H9 (cell line): Measurements from ENCODE around the gene SLC27A1. TPM values are rescaled to one million over a fixed set of nuclear protein-coding genes. Genes with fewer than 3 reads are reported as not detected.
"Not testable (repeated sequence)": the region's sequence is repeated elsewhere in the genome, so short reads cannot be mapped to it uniquely, and the experiment has no call there.

Source experiments
- DNase-seq: peaks from one replicate; pipeline ENCODE4 v3.0.0-alpha.2; 2017
- H2AFZ ChIP-seq: one replicate; pipeline ENCODE4 v1.6.1; 2013; ENCODE audit warnings: mild to moderate bottlenecking, low read length, control low read depth, moderate library complexity
- H2AK5ac ChIP-seq: 2 replicates; pipeline ENCODE4 v1.6.1; 2013; ENCODE audit warnings: low read length, control low read depth, mixed read lengths; ENCODE audit not compliant: insufficient read length
- H2BK120ac ChIP-seq: one replicate; pipeline ENCODE4 v1.6.1; 2013; ENCODE audit warnings: low read depth, mild to moderate bottlenecking, low read length, control low read depth, inconsistent platforms; ENCODE audit not compliant: poor library complexity, severe bottlenecking
- H2BK12ac ChIP-seq: 2 replicates; pipeline ENCODE4 v1.6.1; 2013; ENCODE audit warnings: low read length, control low read depth, mixed read lengths, low read depth; ENCODE audit not compliant: insufficient read length
- H2BK15ac ChIP-seq: 2 replicates; pipeline ENCODE4 v1.6.1; 2013; ENCODE audit warnings: low read depth, low read length, control low read depth
- H2BK20ac ChIP-seq: one replicate; pipeline ENCODE4 v1.6.1; 2013; ENCODE audit warnings: low read depth, mild to moderate bottlenecking, low read length, control low read depth, inconsistent platforms; ENCODE audit not compliant: poor library complexity, severe bottlenecking
- H2BK5ac ChIP-seq: 2 replicates; pipeline ENCODE4 v1.6.1; 2013; ENCODE audit warnings: low read length, control low read depth, mixed read lengths; ENCODE audit not compliant: insufficient read length
- H3K14ac ChIP-seq: 2 replicates; pipeline ENCODE4 v1.6.1; 2013; ENCODE audit warnings: low read length, control low read depth; ENCODE audit not compliant: insufficient read depth
- H3K18ac ChIP-seq: 2 replicates; pipeline ENCODE4 v1.6.1; 2013; ENCODE audit warnings: low read depth, mild to moderate bottlenecking, mixed read lengths, low read length, control low read depth; ENCODE audit not compliant: insufficient read length
- H3K23ac ChIP-seq: 2 replicates; pipeline ENCODE4 v1.6.1; 2013; ENCODE audit warnings: low read length, control low read depth, mixed read lengths, low read depth; ENCODE audit not compliant: insufficient read length
- H3K23me2 ChIP-seq: 2 replicates; pipeline ENCODE4 v1.6.1; 2013; ENCODE audit warnings: low read depth, mild to moderate bottlenecking, mixed read lengths, low read length, control low read depth; ENCODE audit not compliant: insufficient read length, poor library complexity, severe bottlenecking
- H3K27ac ChIP-seq: 2 replicates; pipeline ENCODE4 v1.5.1; 2013; ENCODE audit warnings: low read length, control low read depth, mixed read lengths, low read depth; ENCODE audit not compliant: insufficient read length
- H3K27me3 ChIP-seq: 2 replicates; pipeline ENCODE4 v1.6.1; 2013; ENCODE audit warnings: low read length, control low read depth, inconsistent platforms; ENCODE audit not compliant: insufficient read depth
- H3K4ac ChIP-seq: 2 replicates; pipeline ENCODE4 v1.6.1; 2013; ENCODE audit warnings: low read depth, mild to moderate bottlenecking, control low read depth, inconsistent platforms, low read length, moderate library complexity
- H3K4me1 ChIP-seq: 2 replicates; pipeline ENCODE4 v1.6.1; 2013; ENCODE audit warnings: low read length, control low read depth, inconsistent platforms; ENCODE audit not compliant: insufficient read depth
- H3K4me2 ChIP-seq: 2 replicates; pipeline ENCODE4 v1.6.1; 2013; ENCODE audit warnings: low read length, control low read depth, mixed read lengths; ENCODE audit not compliant: insufficient read length, insufficient read depth
- H3K56ac ChIP-seq: 2 replicates; pipeline ENCODE4 v1.6.1; 2013; ENCODE audit warnings: low read depth, mild to moderate bottlenecking, mixed read lengths, low read length, control low read depth; ENCODE audit not compliant: insufficient read length
- H3K79me1 ChIP-seq: 2 replicates; pipeline ENCODE4 v1.6.1; 2013; ENCODE audit warnings: low read depth, mild to moderate bottlenecking, moderate library complexity, low read length, control low read depth, inconsistent platforms; ENCODE audit not compliant: insufficient read depth, poor library complexity, severe bottlenecking
- H3K79me2 ChIP-seq: 2 replicates; pipeline ENCODE4 v1.6.1; 2013; ENCODE audit warnings: low read length, control low read depth, inconsistent platforms; ENCODE audit not compliant: insufficient read depth
- H3K9ac ChIP-seq: 2 replicates; pipeline ENCODE4 v1.6.1; 2013; ENCODE audit warnings: low read length, control low read depth, mixed read lengths; ENCODE audit not compliant: insufficient read length; ENCODE audit errors: extremely low read depth
- H3K9me3 ChIP-seq: one replicate; pipeline ENCODE4 v1.6.1; 2013; ENCODE audit warnings: low read depth, low read length, inconsistent platforms; ENCODE audit not compliant: control insufficient read depth
- H3T11ph ChIP-seq: one replicate; pipeline ENCODE4 v1.6.1; 2013; ENCODE audit warnings: mild to moderate bottlenecking, low read length, control low read depth, inconsistent platforms
- H4K20me1 ChIP-seq: one replicate; pipeline ENCODE4 v1.6.1; 2013; ENCODE audit not compliant: control insufficient read depth, insufficient read length, insufficient read depth
- H4K5ac ChIP-seq: 2 replicates; pipeline ENCODE4 v1.6.1; 2013; ENCODE audit warnings: low read depth, mild to moderate bottlenecking, mixed read lengths, low read length, control low read depth; ENCODE audit not compliant: insufficient read length
- H4K8ac ChIP-seq: replicated peaks from 2 replicates; pipeline ENCODE4 v1.6.1; 2013; ENCODE audit warnings: low read length, control low read depth, mixed read lengths, low read depth; ENCODE audit not compliant: insufficient read length
- H4K91ac ChIP-seq: 2 replicates; pipeline ENCODE4 v1.6.1; 2013; ENCODE audit warnings: low read depth, mild to moderate bottlenecking, moderate library complexity, mixed read lengths, low read length, control low read depth; ENCODE audit not compliant: insufficient read length
- H3K27ac Mint-ChIP-seq, 3 experiments: 2 replicates in 2 of 3; 3 replicates in 1 of 3; pipeline ENCODE4 v1.8.0; 2020 to 2021; ENCODE audit warnings: mixed read lengths in 3 of 3, mild to moderate bottlenecking in 1 of 3, moderate library complexity in 1 of 3
- H3K27me3 Mint-ChIP-seq: 2 replicates; pipeline ENCODE4 v1.8.0; 2021; ENCODE audit warnings: low read depth, mild to moderate bottlenecking, moderate library complexity, mixed read lengths
- H3K36me3 Mint-ChIP-seq, 3 experiments: 2 replicates in 2 of 3; 3 replicates in 1 of 3; pipeline ENCODE4 v1.8.0; 2020 to 2021; ENCODE audit warnings: low read depth in 3 of 3, mixed read lengths in 3 of 3; ENCODE audit not compliant: insufficient read depth in 1 of 3
- H3K4me1 Mint-ChIP-seq, 2 experiments: 2 replicates each; pipeline ENCODE4 v1.8.0; 2020; ENCODE audit warnings: mixed read lengths in 2 of 2
- H3K4me3 Mint-ChIP-seq, 2 experiments: 2 replicates in 1 of 2; 3 replicates in 1 of 2; pipeline ENCODE4 v1.8.0; 2020 to 2021; ENCODE audit warnings: mild to moderate bottlenecking in 2 of 2, mixed read lengths in 2 of 2, moderate library complexity in 1 of 2
- H3K9me3 Mint-ChIP-seq, 2 experiments: 2 replicates in 1 of 2; 3 replicates in 1 of 2; pipeline ENCODE4 v1.8.0; 2020; ENCODE audit warnings: mild to moderate bottlenecking in 2 of 2, mixed read lengths in 2 of 2, moderate library complexity in 1 of 2
- WGBS: extraction: QIAGEN DNeasy Blood & Tissue Kit; methylation state at CpG from one replicate; pipeline ENCODE4 v1.1.7; 2013; ENCODE audit warnings: missing lambda C conversion rate, low lambda C conversion rate, mixed read lengths; ENCODE audit not compliant: insufficient read length; ENCODE audit errors: extremely low coverage; 5-methylcytosine and 5-hydroxymethylcytosine counted together
- total RNA-seq: library from RNA; stranded (reverse); gene quantifications from 2 replicates; pipeline ENCODE4 v1.2.1, GENCODE V29; 2021
- TF ChIP-seq, protein P1 (sequence below): fragments of 200-600 bp; sonication (generic); conservative IDR thresholded peaks from 3 replicates; pipeline ENCODE4 v1.8.0; 2021; ENCODE audit warnings: antibody characterized with exemption, mild to moderate bottlenecking

SLC27A1 gene
- total RNA-seq, 1 experiment from 2014 or later, result 6.4 TPM

- Histone ChIP-seq H4K20me1 (peaks cover 2% of the 10 kb centered on the region), H3K23ac (no peak overlapping the region), H3K56ac (no peak overlapping the region), H3K14ac (no peak overlapping the region), H3K23me2 (no peaks in the 10 kb centered on the region), H3K4me2 (no peak overlapping the region), H3K27me3 (no peaks in the 10 kb centered on the region), H2BK12ac (no peak overlapping the region), H3K9me3 (no peaks in the 10 kb centered on the region), H3K9ac (no peak overlapping the region), H2BK5ac (no peak overlapping the region), H3K79me2 (no peaks in the 10 kb centered on the region), H3K27ac (no peak overlapping the region), H2AFZ (no peak overlapping the region), H4K91ac (no peak overlapping the region), H3K4me1 (no peaks in the 10 kb centered on the region; the same call in 1 of the 2 replicates), H3K18ac (no peak overlapping the region), H2BK20ac (no peak overlapping the region), H2BK120ac (no peak overlapping the region), H4K8ac (no peak overlapping the region), H2BK15ac (no peak overlapping the region), H4K5ac (no peak overlapping the region), H2AK5ac (no peak overlapping the region), H3T11ph (no peak overlapping the region), H3K79me1 (no peaks in the 10 kb centered on the region), H3K4ac (no peak overlapping the region)
- Mint-ChIP-seq H3K9me3 (peaks cover 3% of the 10 kb centered on the region in 2 experiments; a peak in 3 of 5 replicates), H3K4me1 (peaks cover 12 to 15% of the 10 kb centered on the region in 2 experiments), H3K27ac (no peak overlapping the region), H3K4me3 (no peak overlapping the region), H3K27me3 (peaks cover 9% of the 10 kb centered on the region), H3K36me3 (no peaks in the 10 kb centered on the region)
- WGBS, result no CpG with 5 or more reads among the region's 4 CpGs
- no peak for DNase-seq
- TF ChIP-seq, protein P1, sequence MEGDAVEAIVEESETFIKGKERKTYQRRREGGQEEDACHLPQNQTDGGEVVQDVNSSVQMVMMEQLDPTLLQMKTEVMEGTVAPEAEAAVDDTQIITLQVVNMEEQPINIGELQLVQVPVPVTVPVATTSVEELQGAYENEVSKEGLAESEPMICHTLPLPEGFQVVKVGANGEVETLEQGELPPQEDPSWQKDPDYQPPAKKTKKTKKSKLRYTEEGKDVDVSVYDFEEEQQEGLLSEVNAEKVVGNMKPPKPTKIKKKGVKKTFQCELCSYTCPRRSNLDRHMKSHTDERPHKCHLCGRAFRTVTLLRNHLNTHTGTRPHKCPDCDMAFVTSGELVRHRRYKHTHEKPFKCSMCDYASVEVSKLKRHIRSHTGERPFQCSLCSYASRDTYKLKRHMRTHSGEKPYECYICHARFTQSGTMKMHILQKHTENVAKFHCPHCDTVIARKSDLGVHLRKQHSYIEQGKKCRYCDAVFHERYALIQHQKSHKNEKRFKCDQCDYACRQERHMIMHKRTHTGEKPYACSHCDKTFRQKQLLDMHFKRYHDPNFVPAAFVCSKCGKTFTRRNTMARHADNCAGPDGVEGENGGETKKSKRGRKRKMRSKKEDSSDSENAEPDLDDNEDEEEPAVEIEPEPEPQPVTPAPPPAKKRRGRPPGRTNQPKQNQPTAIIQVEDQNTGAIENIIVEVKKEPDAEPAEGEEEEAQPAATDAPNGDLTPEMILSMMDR, result no peak
These were observed 79.8 kb downstream of the SLC27A1 start for GRCh38 chr19:17550076-17550667.

GRCh38 chr19:17552735-17553134 is 82.4 kb downstream of the SLC27A1 start:
- not testable (repeated sequence) for H3K56ac ChIP-seq, H3K9me3 ChIP-seq, H3T11ph ChIP-seq, H3K23ac ChIP-seq, H4K8ac ChIP-seq, H2BK15ac ChIP-seq, H2BK120ac ChIP-seq, H4K5ac ChIP-seq, H3K36me3 Mint-ChIP-seq, H3K27ac ChIP-seq, H2BK5ac ChIP-seq, H3K18ac ChIP-seq, H2AK5ac ChIP-seq, H4K20me1 ChIP-seq, H3K4me3 Mint-ChIP-seq, H3K23me2 ChIP-seq, H3K27me3 ChIP-seq, H3K14ac ChIP-seq, H3K4me1 ChIP-seq, H3K27ac Mint-ChIP-seq, H2BK12ac ChIP-seq, H2AFZ ChIP-seq, H3K79me2 ChIP-seq, DNase-seq, H4K91ac ChIP-seq, H2BK20ac ChIP-seq, H3K79me1 ChIP-seq, H3K4ac ChIP-seq, H3K27me3 Mint-ChIP-seq, H3K9ac ChIP-seq, H3K9me3 Mint-ChIP-seq
- H3K4me2 ChIP-seq, result peak overlapping the region; percentile 41
- WGBS, result no CpG with 5 or more reads among the region's 4 CpGs
- peaks cover 12 to 14% of the 10 kb centered on the region in 2 experiments for H3K4me1 Mint-ChIP-seq
